ENCODE results near the gene ENO2. TPM values are rescaled to one million over a fixed set of nuclear protein-coding genes. Genes with fewer than 3 reads are reported as not detected.
A peak's percentile ranks its signal among the peaks of the same experiment; 100 is the strongest.
"Not testable (repeated sequence)": the region's sequence is repeated elsewhere in the genome, so short reads cannot be mapped to it uniquely, and the experiment has no call there.

The ENO2 gene
- 115 TPM for polyA plus RNA-seq (2013, experiment 1 of 2; ENCODE audit: insufficient read length)
- 112 TPM for polyA plus RNA-seq (2013, experiment 2 of 2; ENCODE audit: insufficient read length)

- peak; percentile 81 for DNase-seq
Measured at GRCh38 chr12:6914246-6914946, at the start of gene ENO2. Gene ENO2 (plus strand): TSS chr12:6914580. CDS start chr12:6915833, 1,253 bp downstream.

DNA sequence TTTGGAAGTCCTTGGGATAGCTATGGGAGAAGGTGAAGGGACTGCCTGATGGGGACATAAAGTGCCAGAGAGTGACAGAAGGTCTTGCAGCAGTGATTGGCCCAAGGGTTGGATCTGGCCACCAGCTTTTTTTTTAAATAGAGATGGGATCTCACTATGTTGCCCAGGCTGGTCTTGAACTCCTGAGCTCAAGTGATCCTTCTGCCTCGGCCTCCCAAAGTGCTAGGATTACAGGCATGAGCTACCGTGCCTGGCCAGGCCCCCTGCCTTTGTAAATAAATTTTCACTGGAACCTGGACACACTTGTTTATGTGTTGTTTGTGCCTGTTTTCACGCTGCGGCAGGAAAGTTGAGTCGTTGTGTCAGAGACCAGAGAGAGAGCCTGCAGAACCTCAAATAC is 49.1 kb upstream of the ENO2 start:
- DNase-seq = not testable (repeated sequence)

GRCh38 chr12:6866163-6866919 is 48.0 kb upstream of the ENO2 start:
- no peak for DNase-seq

DNA sequence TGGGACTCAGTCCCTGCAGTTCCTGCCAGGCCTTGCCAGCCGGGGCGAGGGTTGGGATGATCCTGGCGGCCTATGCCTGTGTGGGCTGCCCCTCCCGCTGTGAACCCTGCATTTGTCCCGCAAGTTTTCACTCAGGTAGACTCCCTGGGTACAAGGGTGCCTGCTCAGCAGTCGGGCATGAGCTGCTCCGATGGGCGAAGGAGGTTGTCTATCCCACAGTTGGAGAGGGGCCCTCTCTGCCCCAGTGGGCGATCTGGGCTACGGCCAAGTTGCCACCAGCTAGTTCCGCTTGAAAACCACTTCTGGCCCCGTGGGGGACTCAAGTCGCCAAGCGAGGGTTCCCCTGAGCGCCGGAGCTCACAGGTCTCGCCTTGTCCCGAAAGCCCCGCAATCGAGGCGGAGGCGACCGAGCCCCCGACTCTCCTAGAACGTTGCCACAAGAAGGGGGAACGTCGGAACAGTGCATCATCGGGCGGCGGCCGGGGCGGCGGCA is 47.4 kb upstream of the ENO2 start:
- DNase-seq = no peak

GRCh38 chr12:6867413-6868210 is 46.8 kb upstream of the ENO2 start, which contains the start of gene TPI1:
Gene TPI1 (plus strand): TSS chr12:6867531. CDS start chr12:6867567, 36 bp downstream.
- peak; percentile 85 for DNase-seq

DNA sequence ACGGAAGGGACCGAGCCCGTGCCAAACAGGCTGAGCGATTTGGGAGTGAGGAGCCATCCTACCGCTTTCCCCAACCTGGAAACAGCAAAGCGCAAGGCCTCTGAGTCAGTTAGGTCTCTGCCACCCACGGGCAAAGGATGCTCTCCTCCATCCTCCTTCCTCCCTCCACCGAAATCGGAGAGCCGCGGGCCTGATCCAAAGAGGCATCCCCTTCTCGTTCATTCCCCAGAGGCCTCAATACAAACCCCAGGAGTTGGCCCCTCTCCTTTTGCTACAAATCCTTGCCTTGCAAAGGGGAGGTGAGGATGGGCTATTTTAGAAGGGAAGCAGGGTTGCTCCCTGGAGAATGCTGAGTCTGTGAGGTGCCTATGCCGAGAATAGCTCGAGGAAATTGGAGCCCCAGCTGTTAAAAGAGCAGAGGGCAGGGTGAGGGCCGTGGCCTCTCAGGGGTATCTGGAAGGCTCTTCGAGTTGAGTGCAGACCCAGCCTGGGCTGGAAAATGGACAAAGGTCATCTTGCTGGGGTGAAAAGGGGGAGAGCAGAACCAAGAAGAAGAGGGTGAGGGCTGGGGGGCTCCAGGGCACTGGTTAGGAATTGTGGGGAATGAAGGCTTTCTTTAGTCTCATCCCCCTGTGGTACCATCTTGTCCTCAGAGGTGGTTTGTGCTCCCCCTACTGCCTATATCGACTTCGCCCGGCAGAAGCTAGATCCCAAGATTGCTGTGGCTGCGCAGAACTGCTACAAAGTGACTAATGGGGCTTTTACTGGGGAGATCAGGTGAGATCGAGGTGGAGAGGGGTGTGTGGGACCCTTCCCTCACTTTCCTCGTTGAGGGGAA is 46.0 kb upstream of the ENO2 start:
- peak; percentile 44 for DNase-seq

DNA sequence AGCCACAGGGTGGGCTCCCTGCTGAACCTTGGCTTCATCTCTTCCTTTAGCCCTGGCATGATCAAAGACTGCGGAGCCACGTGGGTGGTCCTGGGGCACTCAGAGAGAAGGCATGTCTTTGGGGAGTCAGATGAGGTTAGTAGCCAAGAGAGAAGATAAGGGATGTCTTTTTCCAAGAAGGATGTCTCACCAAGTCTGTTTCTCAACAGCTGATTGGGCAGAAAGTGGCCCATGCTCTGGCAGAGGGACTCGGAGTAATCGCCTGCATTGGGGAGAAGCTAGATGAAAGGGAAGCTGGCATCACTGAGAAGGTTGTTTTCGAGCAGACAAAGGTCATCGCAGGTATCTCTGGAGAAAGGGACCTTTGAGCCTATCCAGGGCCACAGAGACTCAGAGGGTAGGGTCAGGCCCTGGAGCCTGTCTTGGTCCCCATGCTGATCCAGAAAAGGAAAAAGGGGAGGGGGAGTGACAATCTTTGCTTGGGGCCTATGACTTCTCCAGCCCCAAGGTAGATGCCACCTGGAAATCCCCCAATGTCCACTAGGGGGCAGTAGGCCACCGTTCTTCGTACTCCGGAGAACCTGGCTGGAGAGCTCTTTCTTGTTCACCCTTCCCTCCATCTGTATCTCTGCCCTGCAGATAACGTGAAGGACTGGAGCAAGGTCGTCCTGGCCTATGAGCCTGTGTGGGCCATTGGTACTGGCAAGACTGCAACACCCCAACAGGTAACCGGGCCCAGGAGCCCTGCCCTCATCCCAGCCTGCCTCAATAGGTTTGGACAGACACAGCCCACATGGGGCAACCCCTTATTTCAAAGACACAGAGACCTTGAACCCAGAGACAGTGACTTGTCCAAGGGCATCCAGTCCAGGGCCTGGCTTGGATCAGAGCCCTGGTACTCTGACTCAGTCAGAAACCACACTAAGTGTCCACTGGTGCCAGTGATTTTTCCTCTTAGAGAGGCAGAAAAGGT is 45.0 kb upstream of the ENO2 start:
- peak; percentile 71 for DNase-seq

GRCh38 chr12:6870304-6870703 is 44.1 kb upstream of the ENO2 start:
- not testable (repeated sequence) for DNase-seq

DNA sequence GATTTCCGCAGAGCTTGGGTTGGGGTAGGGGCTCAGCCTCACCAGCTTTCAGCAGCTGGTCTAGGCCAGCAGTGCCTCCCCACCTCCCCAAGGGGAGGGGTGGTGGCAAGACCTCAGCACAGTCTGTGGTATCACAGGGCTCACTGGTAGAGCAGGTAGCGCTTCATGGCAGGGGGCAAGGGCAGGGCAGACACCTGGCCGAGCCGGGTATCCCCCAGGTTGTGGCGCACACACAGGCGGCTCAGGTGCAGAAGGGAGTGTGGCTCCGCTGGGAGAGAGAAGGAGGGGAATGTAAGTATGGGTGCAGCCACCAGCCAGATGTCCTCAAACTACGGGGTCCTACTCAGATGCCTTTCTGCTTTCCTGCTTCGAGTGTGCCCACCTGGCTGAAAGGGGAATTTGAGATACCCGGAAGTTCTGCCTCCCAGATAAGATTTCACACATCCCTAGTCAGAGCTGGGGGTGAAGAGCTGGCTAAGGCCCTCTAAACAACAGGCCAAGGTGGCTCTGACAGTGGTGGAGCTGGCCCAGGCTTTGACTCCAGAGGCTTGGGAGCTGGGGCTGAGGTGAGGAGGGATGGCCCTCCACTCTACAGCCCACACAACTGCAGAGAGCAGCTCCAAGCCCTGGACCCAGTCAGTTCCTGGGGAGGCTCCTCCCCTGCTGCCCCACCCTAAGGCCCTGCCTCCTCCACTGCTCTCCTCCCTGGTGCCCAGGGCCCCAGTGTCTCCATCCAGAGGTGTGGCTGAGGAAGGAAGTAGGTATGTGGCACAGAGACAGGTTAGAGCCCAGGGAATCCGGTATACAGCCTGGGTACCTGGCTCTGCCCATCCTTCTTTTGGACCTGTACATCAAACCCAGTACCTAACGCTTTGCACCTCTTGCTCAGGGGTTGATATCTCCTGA is 43.1 kb upstream of the ENO2 start:
- DNase-seq = peak; percentile 48

DNA sequence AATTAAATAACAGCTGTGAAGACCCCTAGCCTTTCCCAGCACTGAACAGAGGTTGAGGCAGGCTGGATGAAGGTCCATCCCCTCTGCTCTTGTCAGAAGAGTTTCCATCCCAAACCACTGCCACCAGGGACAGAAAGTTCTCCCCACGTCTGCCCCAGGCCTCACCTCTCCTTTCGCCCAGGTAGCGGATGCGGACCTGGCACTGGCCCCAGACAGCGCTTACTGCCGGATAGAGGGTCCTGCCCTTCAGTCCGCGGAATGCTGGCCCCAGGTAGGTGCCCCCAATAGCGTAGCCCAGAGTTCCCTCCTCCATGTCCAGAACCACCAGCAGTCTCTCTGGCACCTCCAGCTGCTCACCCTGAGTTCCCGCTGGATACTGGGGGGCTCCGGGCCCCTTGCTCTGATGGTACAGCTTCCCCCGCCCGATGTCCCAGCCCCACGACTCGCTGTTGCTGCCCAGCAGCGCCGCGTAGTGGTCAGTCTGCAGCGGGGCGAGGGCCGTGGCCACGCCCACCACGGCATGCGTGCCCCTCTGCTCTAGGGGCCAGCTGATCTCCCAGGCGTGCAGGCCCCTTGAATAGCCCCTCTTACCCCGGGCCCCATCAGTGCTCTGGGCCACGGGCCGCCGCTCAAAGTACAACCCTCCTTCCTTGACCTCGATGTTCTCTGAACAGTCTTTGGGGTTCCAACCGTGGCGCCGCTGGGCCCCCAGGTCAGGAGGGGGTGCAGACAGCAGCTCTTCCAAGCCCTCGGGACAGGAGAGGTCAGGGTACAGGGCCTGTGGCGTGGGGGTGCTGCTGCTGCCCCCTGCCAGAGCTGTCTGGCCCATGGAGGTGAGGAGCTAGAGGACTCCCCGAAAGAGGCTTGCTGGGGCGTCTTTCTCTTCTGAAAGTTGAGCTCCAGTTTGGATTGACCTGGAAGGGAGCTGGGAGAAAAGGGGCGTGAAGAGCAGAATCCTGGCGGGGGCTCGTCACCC is 42.0 kb upstream of the ENO2 start:
- DNase-seq = peak; percentile 79

DNA sequence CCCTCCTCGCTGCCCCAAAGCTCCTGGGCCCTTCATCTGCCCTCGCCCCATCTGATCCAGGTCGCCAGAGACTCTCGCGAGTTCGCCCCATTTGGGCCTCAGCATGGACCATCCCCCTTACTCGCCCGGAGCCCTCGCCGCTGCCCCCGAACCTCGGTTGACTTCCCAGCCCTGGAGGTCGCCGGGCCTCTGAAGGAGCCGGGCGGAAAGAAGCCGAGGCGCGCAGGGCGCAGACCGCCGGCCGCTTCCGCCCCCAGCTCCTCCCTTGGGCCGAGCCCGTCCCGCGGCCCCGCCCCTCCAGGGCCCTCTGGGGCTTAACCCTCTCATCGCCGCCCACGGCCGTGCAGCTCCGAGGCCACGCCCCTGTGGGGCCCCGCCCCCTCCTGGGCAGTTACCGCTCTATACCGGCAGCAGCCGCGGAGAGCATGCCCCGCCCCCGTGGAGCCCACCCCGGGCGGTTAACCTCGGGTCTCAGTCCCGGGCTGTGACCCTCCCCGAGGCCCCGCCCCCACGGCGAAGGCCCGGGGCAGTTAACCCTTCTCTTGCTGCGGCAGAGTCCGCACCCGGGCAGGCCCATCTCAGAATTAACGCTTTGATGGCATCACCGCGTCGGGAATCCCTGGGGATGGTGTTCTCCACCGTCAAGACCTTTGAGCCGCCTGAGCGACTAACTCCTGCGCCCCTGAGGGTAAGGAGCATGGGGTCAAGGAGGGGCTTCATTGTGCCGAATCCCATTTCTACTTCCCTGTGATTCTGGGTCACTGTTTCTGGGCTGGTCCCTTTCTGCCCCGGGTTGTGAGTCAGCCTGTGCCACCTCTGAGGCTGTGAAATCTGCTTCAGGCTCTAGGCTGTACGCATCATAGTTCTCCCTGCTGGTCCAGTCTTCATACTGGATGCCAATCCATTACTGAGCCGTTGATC is 41.0 kb upstream of the ENO2 start, which contains the start of gene SPSB2:
TSS of gene SPSB2 (minus strand) at position 210 of the 921 bp plus-strand sequence. CDS start 402 bp downstream, outside the sequence.
- peak; percentile 94 for DNase-seq

- not testable (repeated sequence) for DNase-seq
Measured at GRCh38 chr12:6874015-6874368, 40.4 kb upstream of the ENO2 start.

GRCh38 chr12:6879824-6880223 is 34.6 kb upstream of the ENO2 start:
- DNase-seq = not testable (repeated sequence)

DNA sequence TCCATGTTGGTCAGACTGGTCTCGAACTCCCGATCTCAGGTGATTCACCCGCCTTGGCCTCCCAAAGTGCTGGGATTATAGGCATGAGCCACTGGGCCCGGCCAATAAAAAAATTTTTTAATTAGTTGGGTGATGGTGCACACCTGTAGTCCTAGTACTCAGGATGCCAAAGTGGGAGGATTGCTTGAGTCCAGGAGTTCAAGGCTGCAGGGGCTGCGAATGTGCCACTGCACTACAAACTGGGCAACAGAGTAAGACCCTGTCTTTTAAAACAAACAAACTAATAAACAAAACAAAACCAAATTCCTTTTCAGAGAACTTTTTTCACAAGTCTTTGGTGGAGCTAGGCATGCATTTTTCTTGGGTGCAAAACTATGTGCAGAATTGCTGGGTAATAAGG is 31.1 kb upstream of the ENO2 start:
- DNase-seq = no peak

DNA sequence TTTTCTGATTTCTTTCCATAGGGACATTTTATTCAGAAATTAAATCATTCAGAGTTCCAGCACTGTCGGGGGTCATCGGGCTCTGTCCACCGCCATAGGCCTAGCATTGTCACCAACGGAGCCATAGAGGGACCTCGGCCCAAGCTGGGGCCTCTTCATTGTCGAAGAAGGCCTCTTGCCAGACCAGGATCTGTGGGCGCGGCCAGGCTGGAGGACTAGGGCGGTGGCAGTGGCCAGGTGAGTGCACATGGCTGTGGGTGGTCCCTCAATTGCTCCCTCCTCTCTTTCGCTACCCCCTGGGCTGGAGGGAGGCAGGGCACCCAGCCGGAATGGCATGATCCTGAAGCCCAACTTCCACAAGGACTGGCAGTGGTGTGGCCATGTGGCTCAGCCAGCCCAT is 30.7 kb upstream of the ENO2 start:
- no peak for DNase-seq

GRCh38 chr12:6884539-6884938 is 29.8 kb upstream of the ENO2 start:
- no peak for DNase-seq
